KMS-11 (cell line): ENCODE measurements around the gene CDK3.

ENCODE experiments used
- H2AFZ ChIP-seq: fragments of 200-600 bp; sonication (generic); 2 replicates; pipeline ENCODE4 v1.6.1; 2016; ENCODE audit warnings: antibody characterized with exemption, mixed run types, low read depth
- H3K27ac ChIP-seq: fragments of 200-600 bp; sonication (generic); 2 replicates; pipeline ENCODE4 v1.6.1; 2016; ENCODE audit warnings: mild to moderate bottlenecking, mixed run types
- H3K27me3 ChIP-seq: fragments of 200-600 bp; sonication (generic); 2 replicates; pipeline ENCODE4 v1.6.1; 2017; ENCODE audit warnings: mild to moderate bottlenecking, low read depth, mixed run types, moderate library complexity; ENCODE audit not compliant: insufficient read depth
- H3K36me3 ChIP-seq: fragments of 200-600 bp; sonication (generic); 2 replicates; pipeline ENCODE4 v1.6.1; 2017; ENCODE audit warnings: mild to moderate bottlenecking, mixed run types; ENCODE audit not compliant: insufficient read depth
- H3K4me1 ChIP-seq: fragments of 200-600 bp; sonication (generic); 2 replicates; pipeline ENCODE4 v1.6.1; 2016; ENCODE audit warnings: mild to moderate bottlenecking, low read depth, mixed run types; ENCODE audit not compliant: poor library complexity, severe bottlenecking
- H3K4me2 ChIP-seq: fragments of 200-600 bp; sonication (generic); 2 replicates; pipeline ENCODE4 v1.7.0; 2016; ENCODE audit warnings: mild to moderate bottlenecking, mixed run types
- H3K4me3 ChIP-seq: fragments of 200-600 bp; sonication (generic); IDR thresholded peaks from 2 replicates; pipeline ENCODE4 v1.6.1; 2017; ENCODE audit warnings: low read depth, low read length, mixed read lengths; ENCODE audit not compliant: insufficient read depth
- H3K79me2 ChIP-seq: fragments of 200-600 bp; sonication (generic); 2 replicates; pipeline ENCODE4 v1.6.1; 2016; ENCODE audit warnings: low read depth, mixed run types; ENCODE audit not compliant: insufficient read depth
- H3K9ac ChIP-seq: fragments of 200-600 bp; sonication (generic); 2 replicates; pipeline ENCODE4 v1.6.1; 2016; ENCODE audit warnings: mild to moderate bottlenecking, mixed run types
- H4K20me1 ChIP-seq: fragments of 200-600 bp; sonication (generic); 2 replicates; pipeline ENCODE4 v1.6.1; 2016; ENCODE audit warnings: mild to moderate bottlenecking, mixed run types; ENCODE audit not compliant: insufficient read depth
- CTCF ChIP-seq: fragments of 200-600 bp; sonication (generic); conservative IDR thresholded peaks from 2 replicates; pipeline ENCODE4 v1.6.1; 2017; ENCODE audit warnings: low read depth, mild to moderate bottlenecking, antibody characterized with exemption, low read length, moderate library complexity, mixed read lengths

The CDK3 gene

GRCh38 chr17:76054112-76054476 is 53.4 kb downstream of the CDK3 start:
- Histone ChIP-seq H3K4me3 (no peak overlapping the region), H3K27ac (no peak overlapping the region), H4K20me1 (no peaks in the 10 kb centered on the region), H3K4me1 (no peaks in the 10 kb centered on the region), H3K36me3 (peaks cover 18% of the 10 kb centered on the region; the same call in 1 of the 2 replicates), H3K9ac (no peak overlapping the region), H3K27me3 (no peaks in the 10 kb centered on the region), H3K79me2 (no peaks in the 10 kb centered on the region), H2AFZ (no peak overlapping the region), H3K4me2 (no peak overlapping the region)
- TF ChIP-seq CTCF = no peak
